Testis (tissue), 3 donors: ENCODE measurements around the gene SACM1L. TPM values are rescaled to one million over a fixed set of nuclear protein-coding genes. Genes with fewer than 3 reads are reported as not detected.

Source experiments
- DNase-seq: peaks from one replicate; pipeline ENCODE4 v3.0.0-alpha.2; 2019
- H3K27ac ChIP-seq, 2 donors: fragments of 200-600 bp; sonication (generic); one replicate each; pipeline ENCODE4 v1.5.1; 2019
- H3K27me3 ChIP-seq: fragments of 200-600 bp; sonication (generic); one replicate; pipeline ENCODE4 v1.5.1; 2019
- H3K36me3 ChIP-seq: fragments of 200-600 bp; sonication (generic); one replicate; pipeline ENCODE4 v1.5.1; 2017; ENCODE audit warnings: low read depth; ENCODE audit errors: missing control alignments
- H3K4me1 ChIP-seq: fragments of 200-600 bp; sonication (generic); one replicate; pipeline ENCODE4 v1.5.1; 2019
- H3K4me3 ChIP-seq, 2 donors: fragments of 200-600 bp; sonication (generic); one replicate each; pipeline ENCODE4 v1.5.1; 2017 to 2019
- H3K9me3 ChIP-seq: fragments of 200-600 bp; sonication (generic); one replicate; pipeline ENCODE4 v1.5.1; 2017
- CTCF ChIP-seq, 3 experiments: fragments of 450-650 bp in 2 of 3; fragments of 200-600 bp in 1 of 3; sonication (generic) in 1 of 3; IDR thresholded peaks; one replicate each; pipeline ENCODE4 v1.5.1; 2016 to 2019; ENCODE audit warnings: antibody characterized with exemption in 3 of 3, mild to moderate bottlenecking in 2 of 3, moderate library complexity in 1 of 3
- POLR2A ChIP-seq: fragments of 450-650 bp; IDR thresholded peaks from one replicate; pipeline ENCODE4 v1.6.1; 2017; ENCODE audit warnings: antibody characterized with exemption, mild to moderate bottlenecking, moderate library complexity
- WGBS, 2 donors: methylation state at CpG; one replicate each; pipeline ENCODE4 v1.1.5; 2018; 5-methylcytosine and 5-hydroxymethylcytosine counted together
- intact Hi-C: fragments of 100-400 bp; cut with DNase I; formaldehyde crosslinking; loops from one replicate; pipeline ENCODE4 v1.15.1; 2023; ENCODE audit warnings: low total_unique reads
- polyA plus RNA-seq: library from polyadenylated mRNA; stranded (reverse); fragments of 350-450 nt; fragmentation: Illumina TruSeq; extraction: RNeasy Lipid Tissue Mini Kit (QIAGEN cat#74804); gene quantifications from one replicate; pipeline ENCODE4 v1.2.3, GENCODE V29; 2014; ENCODE audit warnings: low read depth, low replicate concordance; ENCODE audit not compliant: insufficient read depth
- total RNA-seq, 2 donors: library from RNA; depleted of rRNA; stranded (reverse); fragments of >200 nt; gene quantifications; one replicate each; pipeline ENCODE4 v1.2.3, GENCODE V29; 2016

Gene SACM1L
- total and polyA plus RNA-seq, 3 donors from 2014 or later, result 25.9 to 60.1 (median 48.3) TPM

- H3K36me3 ChIP-seq, result no peaks in the 10 kb centered on the region
- no peaks in the 10 kb centered on the region for H3K9me3 ChIP-seq
- TF ChIP-seq CTCF (IDR thresholded peaks at IDR 0.05) (no peak), POLR2A (no peak)
- intact Hi-C loops, result no loop called here
- no peaks in the 10 kb centered on the region for H3K27me3 ChIP-seq
- no peak for DNase-seq
- no peaks in the 10 kb centered on the region for H3K4me1 ChIP-seq
- H3K4me3 ChIP-seq, result no peak overlapping the region
- 88 to 90% methylated on average over 4 of the region's 4 CpGs for WGBS, 2 donors
- no peak overlapping the region for H3K27ac ChIP-seq
Measured at GRCh38 chr3:45789235-45789812, 100.1 kb downstream of the SACM1L start.

GRCh38 chr3:45790596-45790995 is 101.4 kb downstream of the SACM1L start:
- H3K9me3 ChIP-seq, result no peaks in the 10 kb centered on the region
- 80 to 84% methylated on average over 2 of the region's 2 CpGs for WGBS, 2 donors
- TF ChIP-seq POLR2A (no peak), CTCF (IDR thresholded peaks at IDR 0.05) (no peak)
- no peaks in the 10 kb centered on the region for H3K36me3 ChIP-seq
- no peaks in the 10 kb centered on the region for H3K27me3 ChIP-seq
- intact Hi-C loops, result no loop called here
- no peaks in the 10 kb centered on the region for H3K4me1 ChIP-seq
- DNase-seq, result no peak
- H3K27ac ChIP-seq, result no peak overlapping the region
- H3K4me3 ChIP-seq, result no peak overlapping the region

- DNase-seq, result no peak
- Histone ChIP-seq H3K4me1 (no peaks in the 10 kb centered on the region), H3K27ac (no peak overlapping the region), H3K36me3 (no peaks in the 10 kb centered on the region), H3K27me3 (no peaks in the 10 kb centered on the region), H3K4me3 (no peak overlapping the region), H3K9me3 (no peaks in the 10 kb centered on the region)
- 83 to 100% methylated on average over 2 of the region's 2 CpGs for WGBS, 2 donors
- TF ChIP-seq CTCF (IDR thresholded peaks at IDR 0.05), result no peak
- TF ChIP-seq POLR2A, result no peak
- intact Hi-C loops, result no loop called here
Measured at GRCh38 chr3:45792036-45792435, 102.8 kb downstream of the SACM1L start.

GRCh38 chr3:45792516-45793172 is 103.4 kb downstream of the SACM1L start:
- intact Hi-C loops, result no loop called here
- Histone ChIP-seq H3K9me3 (no peaks in the 10 kb centered on the region), H3K4me3 (no peak overlapping the region), H3K27me3 (no peaks in the 10 kb centered on the region), H3K36me3 (no peaks in the 10 kb centered on the region), H3K4me1 (no peaks in the 10 kb centered on the region), H3K27ac (no peak overlapping the region)
- WGBS, 2 donors, result 90 to 91% methylated on average over 7 of the region's 7 CpGs
- TF ChIP-seq CTCF (IDR thresholded peaks at IDR 0.05), result no peak
- TF ChIP-seq POLR2A, result no peak
- DNase-seq, result no peak
